MM.1S (cell line): ENCODE results near the gene IGSF9B.

Experiments used
- EZH2phosphoT487 ChIP-seq: fragments of 300-600 bp; sonication (generic); IDR thresholded peaks from 2 replicates; pipeline ENCODE4 v1.6.1; 2018; ENCODE audit warnings: antibody characterized with exemption, low read length
- TF ChIP-seq, protein P1 (sequence below): fragments of 300-600 bp; sonication (generic); IDR thresholded peaks from 2 replicates; pipeline ENCODE4 v1.5.1; 2016; ENCODE audit warnings: antibody characterized with exemption, low read length, mixed read lengths

- TF ChIP-seq, protein P1, sequence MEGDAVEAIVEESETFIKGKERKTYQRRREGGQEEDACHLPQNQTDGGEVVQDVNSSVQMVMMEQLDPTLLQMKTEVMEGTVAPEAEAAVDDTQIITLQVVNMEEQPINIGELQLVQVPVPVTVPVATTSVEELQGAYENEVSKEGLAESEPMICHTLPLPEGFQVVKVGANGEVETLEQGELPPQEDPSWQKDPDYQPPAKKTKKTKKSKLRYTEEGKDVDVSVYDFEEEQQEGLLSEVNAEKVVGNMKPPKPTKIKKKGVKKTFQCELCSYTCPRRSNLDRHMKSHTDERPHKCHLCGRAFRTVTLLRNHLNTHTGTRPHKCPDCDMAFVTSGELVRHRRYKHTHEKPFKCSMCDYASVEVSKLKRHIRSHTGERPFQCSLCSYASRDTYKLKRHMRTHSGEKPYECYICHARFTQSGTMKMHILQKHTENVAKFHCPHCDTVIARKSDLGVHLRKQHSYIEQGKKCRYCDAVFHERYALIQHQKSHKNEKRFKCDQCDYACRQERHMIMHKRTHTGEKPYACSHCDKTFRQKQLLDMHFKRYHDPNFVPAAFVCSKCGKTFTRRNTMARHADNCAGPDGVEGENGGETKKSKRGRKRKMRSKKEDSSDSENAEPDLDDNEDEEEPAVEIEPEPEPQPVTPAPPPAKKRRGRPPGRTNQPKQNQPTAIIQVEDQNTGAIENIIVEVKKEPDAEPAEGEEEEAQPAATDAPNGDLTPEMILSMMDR = no peak
- TF ChIP-seq EZH2phosphoT487 = no peak
Measured at GRCh38 chr11:133985981-133986944, 29.5 kb upstream of the IGSF9B start.
